ENCODE data around the gene LRRC8B.

The LRRC8B gene

DNA sequence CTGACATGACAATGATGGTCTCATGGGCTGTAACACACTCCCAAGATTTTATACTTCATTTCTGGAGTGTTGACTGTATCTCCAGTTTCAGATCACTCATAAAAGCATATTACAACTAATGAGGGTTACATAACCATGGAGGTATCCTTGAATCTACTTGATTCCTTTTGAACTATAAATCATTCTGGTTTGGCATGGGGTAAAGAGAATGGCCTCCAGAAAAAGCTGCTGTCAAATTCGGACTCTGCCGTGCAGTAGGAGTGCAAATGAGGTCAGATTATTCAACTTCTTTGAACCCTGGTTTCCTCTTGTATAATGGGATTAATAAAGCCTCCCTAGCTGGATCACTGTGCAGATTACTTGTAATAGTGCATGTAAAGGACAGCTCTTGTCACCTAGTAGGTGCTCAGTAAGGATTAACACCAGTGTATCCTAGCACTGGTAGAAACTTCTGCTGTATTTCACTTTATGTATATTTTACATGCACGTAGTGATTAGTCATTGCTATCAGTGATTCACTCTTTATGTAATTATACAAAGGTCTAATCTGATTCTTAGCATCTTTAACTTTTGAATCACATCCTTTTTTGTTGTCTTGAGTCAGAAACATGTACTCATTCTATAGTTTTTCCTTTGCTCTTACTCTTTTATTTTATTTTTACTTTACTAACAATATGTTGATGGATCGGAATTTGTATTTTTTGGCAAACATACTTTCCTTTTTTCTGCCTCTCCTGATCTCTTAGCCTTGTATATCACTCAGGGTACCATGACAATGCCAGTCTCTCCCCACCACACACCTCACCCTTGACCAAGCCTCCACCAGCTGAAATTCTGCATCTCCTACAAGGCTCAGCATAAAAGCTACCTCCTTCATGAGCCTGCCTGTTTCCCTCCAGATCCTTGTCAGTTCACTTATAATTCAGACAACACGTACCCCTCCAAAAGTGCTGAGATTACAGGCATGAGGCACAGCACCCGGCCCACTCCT, 111.5 kb downstream of the LRRC8B start:
- no peak for DNase-seq

DNA sequence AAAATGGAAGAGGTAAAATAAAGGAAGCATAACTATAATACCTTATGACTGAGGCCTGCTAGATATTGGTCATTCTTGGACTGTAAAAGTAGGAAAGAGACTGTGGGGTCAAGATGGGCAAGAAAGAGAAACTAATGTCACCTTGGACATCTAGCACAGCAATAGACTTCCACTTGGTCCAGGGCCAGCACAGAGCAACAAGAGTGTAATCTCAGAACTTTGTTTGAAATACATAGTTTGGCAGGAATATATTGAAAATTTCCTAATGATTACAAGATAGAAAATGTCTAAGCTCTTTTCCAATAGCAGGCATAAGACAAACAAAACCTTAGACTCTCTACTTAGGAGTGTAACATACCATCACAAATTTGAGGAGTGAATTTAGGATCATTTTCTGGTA, 112.9 kb downstream of the LRRC8B start:
- no peak for DNase-seq

DNA sequence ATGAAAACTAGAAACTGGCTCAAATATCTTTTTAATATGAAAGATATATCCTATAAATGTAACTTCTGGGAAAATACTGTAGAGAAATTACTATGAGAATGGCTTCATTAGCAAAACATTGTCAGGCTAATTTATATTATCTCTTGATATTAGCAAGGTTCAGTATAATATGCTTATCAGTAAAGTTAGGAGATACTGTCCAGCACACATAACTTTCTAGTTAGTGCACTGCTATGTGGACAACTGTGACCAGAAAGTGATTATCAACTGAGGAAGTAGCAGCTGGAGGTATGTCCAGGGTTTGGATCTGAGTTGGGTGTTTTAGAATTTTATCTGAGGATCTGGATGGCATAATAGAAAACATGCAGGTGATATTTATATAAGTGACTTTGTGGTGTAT, 115.8 kb downstream of the LRRC8B start:
- DNase-seq, result peak in 1 of 2 experiments; percentile 15

DNA sequence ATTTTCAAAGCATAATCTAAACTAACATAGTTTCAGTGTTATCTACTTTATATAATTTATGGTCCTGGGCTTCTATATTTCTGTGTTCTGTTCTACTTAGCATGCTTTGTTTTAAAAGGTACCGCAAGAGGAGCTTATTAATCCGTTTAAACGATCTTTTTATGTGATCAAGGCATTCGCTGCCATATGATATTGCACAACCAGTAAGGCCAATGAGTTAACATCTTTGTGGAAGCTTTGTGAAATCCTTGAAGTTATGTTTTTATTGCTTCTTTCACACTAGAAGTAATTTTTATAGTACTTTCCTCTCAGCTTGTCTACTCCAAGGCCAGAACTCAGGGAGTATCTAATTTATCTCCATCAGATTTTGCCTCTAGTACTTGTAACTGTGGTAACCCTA, 117.2 kb downstream of the LRRC8B start:
- DNase-seq, result peak; percentile 44 to 66

DNA sequence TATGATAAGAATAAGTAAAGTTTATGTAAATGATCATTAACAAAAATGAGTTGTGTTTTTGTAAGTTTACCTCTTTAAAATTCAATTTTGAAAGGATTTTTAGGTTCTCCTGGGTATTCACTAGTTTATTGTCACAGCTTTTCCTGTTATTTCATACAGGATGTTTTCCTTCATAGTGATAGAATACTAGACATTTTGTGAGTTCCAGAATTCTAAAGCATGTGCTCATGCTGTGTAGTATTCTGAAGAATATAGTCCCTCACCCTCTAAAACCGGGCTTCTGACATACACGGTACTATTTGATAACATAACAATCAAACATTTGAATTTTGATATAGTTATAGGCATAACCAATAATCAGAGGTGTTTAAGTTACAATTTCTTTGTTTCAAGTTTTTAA, 118.9 kb downstream of the LRRC8B start:
- no peak for DNase-seq

DNA sequence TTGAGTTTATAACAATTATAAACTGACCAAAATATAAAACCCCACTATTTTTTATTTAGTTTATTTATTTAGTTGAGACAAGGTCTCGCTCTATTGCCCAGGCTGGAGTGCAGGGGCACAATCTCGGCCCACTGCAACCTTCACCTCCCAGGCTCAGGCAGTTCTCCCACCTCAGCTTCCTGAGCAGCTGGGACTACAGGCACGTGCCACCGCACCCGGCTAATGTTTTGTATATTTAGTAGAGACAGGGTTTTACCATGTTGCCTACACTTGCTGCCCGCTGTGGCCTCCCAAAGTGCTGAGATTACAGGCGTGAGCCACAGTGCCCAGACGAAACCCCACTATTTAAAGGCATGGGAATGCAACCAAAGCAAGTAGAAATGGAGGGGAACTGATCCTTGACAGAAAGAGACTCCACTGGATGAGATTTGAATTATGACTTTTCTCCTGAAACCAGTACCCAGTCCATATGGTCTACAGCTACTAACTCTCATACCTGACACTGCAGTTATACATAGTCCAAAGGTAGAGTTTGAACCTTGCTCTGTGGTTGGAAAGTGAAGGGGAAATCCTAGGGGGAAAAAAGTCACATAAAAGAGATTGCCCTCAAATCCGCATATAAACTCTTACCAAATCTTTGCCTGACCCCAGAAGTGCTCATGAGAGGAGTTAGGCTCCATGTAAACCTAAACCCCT, 119.6 kb downstream of the LRRC8B start:
- no peak for DNase-seq

DNA sequence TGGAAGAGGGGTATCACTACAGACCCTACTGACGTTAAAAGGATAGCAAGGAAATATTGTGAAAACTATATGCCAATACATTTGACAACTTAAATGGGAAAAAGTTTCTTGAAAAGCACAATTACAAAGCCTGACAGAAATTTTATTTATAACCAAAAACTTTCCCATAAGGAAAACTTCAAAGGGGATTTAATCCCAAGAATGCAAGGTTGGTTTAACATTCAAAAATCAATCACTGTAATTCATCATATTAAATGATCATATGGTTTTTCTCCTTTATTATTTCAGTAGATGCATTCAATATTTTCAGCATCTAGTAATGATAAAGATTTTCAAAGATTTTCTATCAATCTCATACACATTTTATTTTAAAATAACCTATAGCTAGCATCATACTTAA, 121.6 kb downstream of the LRRC8B start:
- DNase-seq, result no peak
